GM18505 (cell line): ENCODE measurements around the gene ADAMTS14.

Source experiments
- ATAC-seq: cut with Tn5 transposase; IDR thresholded peaks from one replicate; pipeline ENCODE4 v1.9.1; 2021; ENCODE audit not compliant: unreplicated experiment
- POLR2A ChIP-seq: IDR thresholded peaks from 4 replicates; pipeline ENCODE4 v1.6.1; 2011; ENCODE audit warnings: borderline replicate concordance; ENCODE audit not compliant: insufficient read depth, insufficient read length; ENCODE audit errors: extremely low read depth

ADAMTS14 gene

DNA sequence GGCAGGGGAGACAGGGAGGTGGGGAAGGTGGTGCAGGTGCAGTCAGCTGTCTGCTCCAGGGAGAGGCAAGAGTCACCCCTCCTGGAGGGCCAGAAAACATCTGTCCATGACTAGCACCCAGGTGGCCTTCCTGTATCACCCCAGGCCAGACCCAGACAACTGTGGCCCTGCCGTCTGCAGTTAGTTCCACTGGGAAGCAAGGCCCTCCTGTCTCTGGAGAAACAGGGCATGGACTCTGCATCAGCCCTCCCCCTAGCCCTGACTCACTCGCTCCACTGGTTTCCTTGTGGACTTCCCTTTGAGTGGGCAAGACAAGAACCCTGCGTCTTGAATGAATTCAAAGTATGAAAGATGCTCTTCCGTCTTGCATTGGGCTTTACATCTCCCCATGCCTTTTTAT lies 100.3 kb downstream of the ADAMTS14 start:
- no peak for ATAC-seq
- TF ChIP-seq POLR2A: no peak

- ATAC-seq: no peak
- no peak for TF ChIP-seq POLR2A
Measured at GRCh38 chr10:70773461-70773860, 101.2 kb downstream of the ADAMTS14 start.

DNA sequence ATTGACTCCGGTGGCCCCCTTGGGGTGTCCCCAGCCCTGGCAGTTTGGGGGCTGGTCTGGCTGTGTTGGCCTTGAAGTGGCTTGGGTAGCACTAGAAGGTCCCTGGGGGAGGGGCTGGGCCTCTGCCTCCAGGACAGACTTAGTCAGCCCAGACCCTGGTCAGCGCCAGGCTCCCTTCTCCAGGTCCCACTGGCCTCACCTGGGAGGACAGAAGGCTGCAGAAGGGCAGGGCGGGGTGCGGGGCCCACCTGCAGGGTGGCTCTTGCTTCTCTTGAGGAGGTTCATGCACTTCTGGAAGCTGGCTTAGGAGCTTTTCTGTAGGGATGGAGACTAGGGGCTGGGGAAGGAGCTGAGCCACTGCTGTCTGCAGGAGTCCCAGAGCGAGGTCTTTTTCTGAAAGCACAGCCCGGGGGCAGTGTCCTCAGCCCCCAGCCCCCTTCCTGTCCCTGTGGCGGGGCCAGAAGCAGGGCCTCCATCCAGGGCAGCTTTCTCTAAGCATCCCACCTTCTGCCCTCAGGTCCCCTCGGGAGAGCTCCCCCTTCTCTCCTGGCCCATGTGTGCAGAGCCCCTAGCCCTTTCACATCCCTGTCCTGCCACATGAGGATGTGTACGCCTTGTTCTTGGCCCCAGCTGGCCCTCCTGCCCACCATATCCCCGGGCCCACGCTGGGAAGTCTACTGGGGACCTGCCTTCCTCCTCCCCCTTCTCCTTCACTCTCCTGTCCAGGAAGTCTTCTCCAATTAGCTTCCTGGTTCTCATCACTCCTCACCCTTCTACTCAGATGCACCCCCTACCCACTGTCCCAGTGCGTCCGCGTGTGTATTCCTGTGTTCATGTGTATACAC lies 101.9 kb downstream of the ADAMTS14 start:
- no peak for ATAC-seq
- TF ChIP-seq POLR2A: no peak

DNA sequence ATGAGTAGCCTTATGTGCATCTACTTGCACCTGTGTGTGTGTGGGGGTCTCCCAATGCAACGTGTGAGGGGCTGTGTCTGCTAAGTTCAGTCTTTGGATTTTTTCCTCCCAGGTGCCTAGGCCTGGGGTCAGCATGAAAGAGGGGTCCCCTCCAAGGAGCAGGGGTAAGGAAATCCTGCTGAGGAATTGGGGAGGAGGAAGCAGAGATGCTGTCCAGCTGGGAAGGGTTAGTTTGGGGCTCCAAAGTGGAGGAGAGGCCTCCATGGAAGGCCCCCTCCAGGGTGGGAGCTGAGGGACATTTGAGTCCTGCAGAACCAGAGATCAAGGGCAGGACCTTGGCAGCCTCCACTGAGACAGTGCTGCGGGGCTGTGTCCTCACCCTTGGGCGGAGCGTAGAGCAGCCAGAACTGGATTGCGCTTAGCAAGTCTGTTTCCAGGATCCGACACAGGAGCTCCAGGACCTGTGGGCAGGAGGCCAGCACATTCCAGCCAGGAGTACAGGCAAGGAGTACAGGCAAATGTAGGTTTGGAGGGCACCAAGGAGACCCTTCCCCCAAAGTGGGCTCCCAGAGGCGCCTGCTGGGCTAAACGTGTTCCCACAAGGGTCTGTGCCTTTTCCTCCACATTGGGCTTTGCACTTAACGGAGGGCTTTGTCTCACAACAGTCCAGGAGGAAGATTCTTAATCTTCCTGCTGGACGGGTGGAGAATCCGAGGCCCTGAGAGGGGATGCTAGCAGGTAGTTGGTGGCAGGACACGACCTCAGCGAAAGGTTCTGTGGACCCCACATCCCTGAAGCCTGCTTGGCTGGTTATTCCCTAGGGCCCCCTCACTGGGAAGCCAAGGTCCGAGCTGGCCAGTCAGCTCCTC lies 102.7 kb downstream of the ADAMTS14 start:
- no peak for ATAC-seq
- TF ChIP-seq POLR2A: no peak

GRCh38 chr10:70775679-70776454 lies 103.6 kb downstream of the ADAMTS14 start:
- ATAC-seq: no peak
- TF ChIP-seq POLR2A: no peak

DNA sequence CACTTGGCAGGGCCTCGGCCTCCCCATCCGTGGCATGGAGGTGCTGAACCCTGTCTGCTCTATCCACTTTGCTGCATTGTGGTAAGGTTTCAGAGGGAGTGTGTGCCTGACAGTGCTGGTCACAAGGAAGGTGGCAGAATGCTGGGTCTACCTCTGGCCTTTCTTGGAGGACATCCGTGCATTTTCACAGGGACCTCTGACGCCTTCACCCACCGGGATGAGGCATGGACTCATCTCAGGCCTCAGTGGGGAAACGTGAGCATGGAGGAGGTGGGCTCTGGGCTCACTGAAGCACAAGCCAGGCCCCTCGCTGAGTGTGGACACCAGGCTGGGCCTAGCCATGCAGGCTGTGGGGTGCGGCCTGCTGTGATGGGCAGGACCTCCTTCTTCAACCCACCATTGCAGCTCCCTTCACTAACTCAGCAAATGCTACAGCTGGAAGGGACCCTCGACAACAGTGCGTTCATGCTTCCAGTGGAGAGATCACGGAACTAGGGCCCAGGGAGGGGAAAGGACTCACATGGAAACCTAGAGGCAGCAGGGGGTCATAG lies 104.2 kb downstream of the ADAMTS14 start:
- no peak for TF ChIP-seq POLR2A
- ATAC-seq: no peak

- no peak for TF ChIP-seq POLR2A
Measured at GRCh38 chr10:70777063-70777875, 105.0 kb downstream of the ADAMTS14 start.

DNA sequence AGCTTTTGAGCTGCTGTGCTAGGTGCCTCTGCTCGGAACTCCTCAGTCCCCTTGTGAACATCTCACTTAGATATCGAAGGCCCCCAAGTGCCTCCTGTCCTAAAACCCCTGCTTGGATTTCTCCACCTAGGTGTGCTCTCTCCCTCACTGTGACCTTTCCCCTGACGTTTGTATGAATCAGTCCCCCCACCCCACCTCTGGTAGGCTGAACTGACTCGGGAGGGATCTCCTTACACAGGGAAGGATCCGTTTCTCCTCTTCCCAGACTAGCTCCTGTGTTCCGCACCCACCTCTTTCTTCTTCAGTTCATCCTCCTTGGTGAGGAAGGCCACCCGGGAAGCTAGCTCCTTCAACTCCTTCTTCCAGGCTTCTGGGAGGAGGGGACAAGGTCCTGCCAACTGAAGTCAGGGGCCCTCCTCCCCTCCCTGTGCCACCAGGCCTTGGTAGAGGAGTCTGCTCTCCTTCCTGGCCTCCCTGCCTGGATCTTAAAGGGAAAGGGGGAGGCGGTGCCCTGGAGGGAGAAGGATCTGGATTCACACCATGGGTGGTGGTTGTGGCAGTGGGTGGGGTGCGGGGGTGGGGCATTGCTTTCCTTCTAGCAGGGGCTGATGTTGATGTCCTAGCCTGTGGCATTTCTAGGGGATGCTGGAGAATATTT lies 106.1 kb downstream of the ADAMTS14 start:
- no peak for TF ChIP-seq POLR2A
- no peak for ATAC-seq

More at GRCh38 chr10:70777063-70777875, 105.0 kb downstream of the ADAMTS14 start:
- no peak for ATAC-seq

DNA sequence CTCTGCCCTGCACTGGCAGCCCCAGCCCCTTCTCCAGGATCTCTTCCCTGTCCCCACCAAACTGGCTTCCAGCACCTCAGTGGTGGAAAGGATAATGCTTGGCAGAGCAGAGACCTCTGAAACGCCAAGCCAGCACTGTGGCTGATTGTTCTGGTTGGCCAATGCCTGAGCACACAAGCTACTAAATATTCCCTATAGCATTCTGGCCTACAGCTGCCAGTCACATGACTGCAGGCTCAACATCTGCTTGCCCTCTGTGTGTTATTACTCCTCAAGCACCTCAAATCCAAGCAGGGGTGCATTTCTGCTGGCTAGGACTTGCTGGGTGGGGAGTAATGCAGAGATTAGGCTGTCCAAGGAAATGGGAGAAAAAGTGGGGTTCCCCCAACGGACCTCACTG lies 106.8 kb downstream of the ADAMTS14 start:
- no peak for ATAC-seq
- TF ChIP-seq POLR2A: no peak

GRCh38 chr10:70779511-70780369 lies 107.4 kb downstream of the ADAMTS14 start:
- no peak for TF ChIP-seq POLR2A
- no peak for ATAC-seq

GRCh38 chr10:70780370-70780760 lies 108.1 kb downstream of the ADAMTS14 start:
- no peak for ATAC-seq
- TF ChIP-seq POLR2A: no peak

DNA sequence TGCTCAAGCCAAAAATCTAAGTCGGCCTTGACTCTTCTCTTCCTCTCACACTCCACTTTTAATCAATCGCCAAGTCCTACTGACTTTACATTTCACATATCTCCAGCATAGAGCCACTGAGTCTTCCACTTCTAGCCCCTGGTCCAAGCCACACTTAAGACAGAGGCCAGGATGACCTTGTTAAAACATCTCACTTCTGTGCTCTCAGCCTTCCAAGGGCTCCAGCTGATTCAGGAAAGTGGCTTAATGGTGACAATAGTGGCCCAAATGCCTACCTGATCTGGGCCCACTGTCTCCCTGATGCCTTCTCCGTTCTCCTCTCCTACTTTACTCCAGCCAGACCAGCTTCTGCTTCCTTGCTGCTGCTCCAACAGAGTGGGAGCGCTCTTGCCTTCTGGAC lies 108.5 kb downstream of the ADAMTS14 start:
- ATAC-seq: no peak
- no peak for TF ChIP-seq POLR2A
